Loucy (cell line): Measurements from ENCODE around the gene STRN.
"Not testable (repeated sequence)": the region's sequence is repeated elsewhere in the genome, so short reads cannot be mapped to it uniquely, and the experiment has no call there.

Source experiments
- EZH2phosphoT487 ChIP-seq: fragments of 200-600 bp; IDR thresholded peaks from 2 replicates; pipeline ENCODE4 v1.6.1; 2018; ENCODE audit warnings: antibody characterized with exemption, mild to moderate bottlenecking, moderate library complexity, borderline replicate concordance
- TF ChIP-seq, protein P1 (sequence below): fragments of 200-600 bp; sonication (generic); conservative IDR thresholded peaks from 2 replicates; pipeline ENCODE4 v1.5.1; 2014; ENCODE audit warnings: mild to moderate bottlenecking, antibody characterized with exemption, low read length

GRCh38 chr2:36945240-36945639 lies 21.1 kb downstream of the STRN start:
- TF ChIP-seq, protein P1, sequence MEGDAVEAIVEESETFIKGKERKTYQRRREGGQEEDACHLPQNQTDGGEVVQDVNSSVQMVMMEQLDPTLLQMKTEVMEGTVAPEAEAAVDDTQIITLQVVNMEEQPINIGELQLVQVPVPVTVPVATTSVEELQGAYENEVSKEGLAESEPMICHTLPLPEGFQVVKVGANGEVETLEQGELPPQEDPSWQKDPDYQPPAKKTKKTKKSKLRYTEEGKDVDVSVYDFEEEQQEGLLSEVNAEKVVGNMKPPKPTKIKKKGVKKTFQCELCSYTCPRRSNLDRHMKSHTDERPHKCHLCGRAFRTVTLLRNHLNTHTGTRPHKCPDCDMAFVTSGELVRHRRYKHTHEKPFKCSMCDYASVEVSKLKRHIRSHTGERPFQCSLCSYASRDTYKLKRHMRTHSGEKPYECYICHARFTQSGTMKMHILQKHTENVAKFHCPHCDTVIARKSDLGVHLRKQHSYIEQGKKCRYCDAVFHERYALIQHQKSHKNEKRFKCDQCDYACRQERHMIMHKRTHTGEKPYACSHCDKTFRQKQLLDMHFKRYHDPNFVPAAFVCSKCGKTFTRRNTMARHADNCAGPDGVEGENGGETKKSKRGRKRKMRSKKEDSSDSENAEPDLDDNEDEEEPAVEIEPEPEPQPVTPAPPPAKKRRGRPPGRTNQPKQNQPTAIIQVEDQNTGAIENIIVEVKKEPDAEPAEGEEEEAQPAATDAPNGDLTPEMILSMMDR = not testable (repeated sequence)
- not testable (repeated sequence) for TF ChIP-seq EZH2phosphoT487
